PFSK-1 (cell line): Measurements from ENCODE around the gene MRPS2.

Experiments used
- POLR2AphosphoS5 ChIP-seq: IDR thresholded peaks from 2 replicates; pipeline ENCODE4 v1.6.1; 2012; ENCODE audit warnings: low read depth, mild to moderate bottlenecking, control low read depth, low read length, moderate library complexity
- TAF1 ChIP-seq: IDR thresholded peaks from 2 replicates; pipeline ENCODE4 v1.6.1; 2012; ENCODE audit warnings: low read length, control low read depth, borderline replicate concordance; ENCODE audit not compliant: insufficient read depth
- TF ChIP-seq, protein P1 (sequence below), 2 experiments: IDR thresholded peaks; 2 replicates each; pipeline versions ENCODE4 v1.6.1 to v1.8.0; 2011 to 2012; ENCODE audit warnings: low read depth in 2 of 2, low read length in 2 of 2, control low read depth in 1 of 2, inconsistent platforms in 1 of 2, mild to moderate bottlenecking in 1 of 2, moderate library complexity in 1 of 2; ENCODE audit not compliant: insufficient read depth in 1 of 2

GRCh38 chr9:135504262-135505243 lies 4.1 kb downstream of the MRPS2 start:
- TF ChIP-seq POLR2AphosphoS5: 0 out of 2 replicates have a peak, but pooled peaks have one; percentile 12
- TF ChIP-seq, protein P1, sequence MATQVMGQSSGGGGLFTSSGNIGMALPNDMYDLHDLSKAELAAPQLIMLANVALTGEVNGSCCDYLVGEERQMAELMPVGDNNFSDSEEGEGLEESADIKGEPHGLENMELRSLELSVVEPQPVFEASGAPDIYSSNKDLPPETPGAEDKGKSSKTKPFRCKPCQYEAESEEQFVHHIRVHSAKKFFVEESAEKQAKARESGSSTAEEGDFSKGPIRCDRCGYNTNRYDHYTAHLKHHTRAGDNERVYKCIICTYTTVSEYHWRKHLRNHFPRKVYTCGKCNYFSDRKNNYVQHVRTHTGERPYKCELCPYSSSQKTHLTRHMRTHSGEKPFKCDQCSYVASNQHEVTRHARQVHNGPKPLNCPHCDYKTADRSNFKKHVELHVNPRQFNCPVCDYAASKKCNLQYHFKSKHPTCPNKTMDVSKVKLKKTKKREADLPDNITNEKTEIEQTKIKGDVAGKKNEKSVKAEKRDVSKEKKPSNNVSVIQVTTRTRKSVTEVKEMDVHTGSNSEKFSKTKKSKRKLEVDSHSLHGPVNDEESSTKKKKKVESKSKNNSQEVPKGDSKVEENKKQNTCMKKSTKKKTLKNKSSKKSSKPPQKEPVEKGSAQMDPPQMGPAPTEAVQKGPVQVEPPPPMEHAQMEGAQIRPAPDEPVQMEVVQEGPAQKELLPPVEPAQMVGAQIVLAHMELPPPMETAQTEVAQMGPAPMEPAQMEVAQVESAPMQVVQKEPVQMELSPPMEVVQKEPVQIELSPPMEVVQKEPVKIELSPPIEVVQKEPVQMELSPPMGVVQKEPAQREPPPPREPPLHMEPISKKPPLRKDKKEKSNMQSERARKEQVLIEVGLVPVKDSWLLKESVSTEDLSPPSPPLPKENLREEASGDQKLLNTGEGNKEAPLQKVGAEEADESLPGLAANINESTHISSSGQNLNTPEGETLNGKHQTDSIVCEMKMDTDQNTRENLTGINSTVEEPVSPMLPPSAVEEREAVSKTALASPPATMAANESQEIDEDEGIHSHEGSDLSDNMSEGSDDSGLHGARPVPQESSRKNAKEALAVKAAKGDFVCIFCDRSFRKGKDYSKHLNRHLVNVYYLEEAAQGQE (IDR thresholded peaks at IDR 0.05; ENCODE audit: insufficient read depth in 1 of 2, low read depth in 2 of 2, low read length in 2 of 2): no peak
- TF ChIP-seq TAF1: no peak
